Neural crest cell (in vitro differentiated cells): Measurements from ENCODE around the gene PSMD1. TPM values are rescaled to one million over a fixed set of nuclear protein-coding genes. Genes with fewer than 3 reads are reported as not detected.
"Not testable (repeated sequence)": the region's sequence is repeated elsewhere in the genome, so short reads cannot be mapped to it uniquely, and the experiment has no call there.

ENCODE experiments used
- DNase-seq: peaks from one replicate; pipeline ENCODE4 v3.0.0; 2021; ENCODE audit warnings: low read depth, mixed read lengths, low spot score
- H3K27ac Mint-ChIP-seq: one replicate; pipeline ENCODE4 v1.8.0; 2021; ENCODE audit warnings: mild to moderate bottlenecking, mixed read lengths; ENCODE audit not compliant: unreplicated experiment
- H3K27me3 Mint-ChIP-seq: 2 replicates; pipeline ENCODE4 v1.8.0; 2021; ENCODE audit warnings: low read depth, mild to moderate bottlenecking, mixed read lengths
- H3K36me3 Mint-ChIP-seq: 2 replicates; pipeline ENCODE4 v1.8.0; 2021; ENCODE audit warnings: low read depth, mild to moderate bottlenecking, mixed read lengths
- H3K4me1 Mint-ChIP-seq: 2 replicates; pipeline ENCODE4 v1.8.0; 2021; ENCODE audit warnings: mixed read lengths
- H3K4me3 Mint-ChIP-seq: one replicate; pipeline ENCODE4 v1.8.0; 2021; ENCODE audit warnings: mild to moderate bottlenecking, mixed read lengths
- H3K9me3 Mint-ChIP-seq: 2 replicates; pipeline ENCODE4 v1.8.0; 2021; ENCODE audit warnings: mixed read lengths
- CTCF ChIP-seq: fragments of 200-600 bp; sonication (generic); conservative IDR thresholded peaks from 2 replicates; pipeline ENCODE4 v1.5.0; 2021; ENCODE audit warnings: antibody characterized with exemption, mild to moderate bottlenecking
- total RNA-seq: library from RNA; stranded (reverse); gene quantifications from 2 replicates; pipeline ENCODE4 v1.2.1, GENCODE V29; 2021

The PSMD1 gene
- total RNA-seq, 1 donor from 2014 or later = 128 TPM

GRCh38 chr2:231084565-231084964, 27.9 kb downstream of the PSMD1 start:
- TF ChIP-seq CTCF = no peak

GRCh38 chr2:231088754-231089153, 32.1 kb downstream of the PSMD1 start:
- H3K36me3 Mint-ChIP-seq = peaks cover 11% of the 10 kb centered on the region
- no peaks in the 10 kb centered on the region for H3K4me1 Mint-ChIP-seq
- DNase-seq = no peak
- no peak overlapping the region for H3K27ac Mint-ChIP-seq
- H3K4me3 Mint-ChIP-seq = no peak overlapping the region
- H3K27me3 Mint-ChIP-seq = no peaks in the 10 kb centered on the region
- no peak for TF ChIP-seq CTCF
- no peaks in the 10 kb centered on the region for H3K9me3 Mint-ChIP-seq

More at GRCh38 chr2:231084565-231084964, 27.9 kb downstream of the PSMD1 start:
- Mint-ChIP-seq H3K27me3 (no peaks in the 10 kb centered on the region), H3K27ac (no peak overlapping the region), H3K36me3 (peaks cover 11% of the 10 kb centered on the region), H3K4me3 (no peak overlapping the region), H3K9me3 (no peaks in the 10 kb centered on the region), H3K4me1 (no peaks in the 10 kb centered on the region)
- DNase-seq = no peak

GRCh38 chr2:231093933-231094332, 37.3 kb downstream of the PSMD1 start:
- TF ChIP-seq CTCF = no peak
- Mint-ChIP-seq H3K9me3 (no peaks in the 10 kb centered on the region), H3K4me3 (no peak overlapping the region), H3K27me3 (no peaks in the 10 kb centered on the region), H3K27ac (no peak overlapping the region), H3K4me1 (peaks cover 14% of the 10 kb centered on the region), H3K36me3 (peaks cover 18% of the 10 kb centered on the region)
- no peak for DNase-seq

GRCh38 chr2:231094736-231095346, 38.2 kb downstream of the PSMD1 start:
- H3K36me3 Mint-ChIP-seq = peaks cover 20% of the 10 kb centered on the region
- H3K4me3 Mint-ChIP-seq = no peak overlapping the region
- H3K27me3 Mint-ChIP-seq = no peaks in the 10 kb centered on the region
- H3K27ac Mint-ChIP-seq = peak overlapping the region; percentile 28
- TF ChIP-seq CTCF = no peak
- H3K9me3 Mint-ChIP-seq = no peaks in the 10 kb centered on the region
- DNase-seq = no peak
- H3K4me1 Mint-ChIP-seq = peaks cover 14% of the 10 kb centered on the region

GRCh38 chr2:231099918-231100317, 43.3 kb downstream of the PSMD1 start:
- H3K27me3 Mint-ChIP-seq = no peaks in the 10 kb centered on the region
- DNase-seq = peak; percentile 44
- no peak for TF ChIP-seq CTCF
- H3K9me3 Mint-ChIP-seq = no peaks in the 10 kb centered on the region
- no peak overlapping the region for H3K4me3 Mint-ChIP-seq
- peaks cover 15% of the 10 kb centered on the region for H3K36me3 Mint-ChIP-seq
- H3K27ac Mint-ChIP-seq = no peak overlapping the region
- H3K4me1 Mint-ChIP-seq = peaks cover 7% of the 10 kb centered on the region

- H3K4me3 Mint-ChIP-seq, H3K27me3 Mint-ChIP-seq, H3K4me1 Mint-ChIP-seq, H3K9me3 Mint-ChIP-seq, H3K27ac Mint-ChIP-seq, DNase-seq: not testable (repeated sequence)
- H3K36me3 Mint-ChIP-seq = peaks cover 15% of the 10 kb centered on the region
These were observed 43.7 kb downstream of the PSMD1 start for GRCh38 chr2:231100321-231100720.
